Stimulated activated CD8-positive, alpha-beta memory T cell treated with anti-CD3 and anti-CD28 coated beads, Interleukin-7, amount 100 ng/mL, for 48 hours (primary cell): Measurements from ENCODE around the gene IGF1R.

Experiments
- DNase-seq, 2 donors: peaks; one replicate each; pipeline ENCODE4 v3.0.0-alpha.2; 2020; ENCODE audit warnings: low read depth in 1 of 2; ENCODE audit errors: extremely low read depth in 1 of 2

IGF1R gene

DNA sequence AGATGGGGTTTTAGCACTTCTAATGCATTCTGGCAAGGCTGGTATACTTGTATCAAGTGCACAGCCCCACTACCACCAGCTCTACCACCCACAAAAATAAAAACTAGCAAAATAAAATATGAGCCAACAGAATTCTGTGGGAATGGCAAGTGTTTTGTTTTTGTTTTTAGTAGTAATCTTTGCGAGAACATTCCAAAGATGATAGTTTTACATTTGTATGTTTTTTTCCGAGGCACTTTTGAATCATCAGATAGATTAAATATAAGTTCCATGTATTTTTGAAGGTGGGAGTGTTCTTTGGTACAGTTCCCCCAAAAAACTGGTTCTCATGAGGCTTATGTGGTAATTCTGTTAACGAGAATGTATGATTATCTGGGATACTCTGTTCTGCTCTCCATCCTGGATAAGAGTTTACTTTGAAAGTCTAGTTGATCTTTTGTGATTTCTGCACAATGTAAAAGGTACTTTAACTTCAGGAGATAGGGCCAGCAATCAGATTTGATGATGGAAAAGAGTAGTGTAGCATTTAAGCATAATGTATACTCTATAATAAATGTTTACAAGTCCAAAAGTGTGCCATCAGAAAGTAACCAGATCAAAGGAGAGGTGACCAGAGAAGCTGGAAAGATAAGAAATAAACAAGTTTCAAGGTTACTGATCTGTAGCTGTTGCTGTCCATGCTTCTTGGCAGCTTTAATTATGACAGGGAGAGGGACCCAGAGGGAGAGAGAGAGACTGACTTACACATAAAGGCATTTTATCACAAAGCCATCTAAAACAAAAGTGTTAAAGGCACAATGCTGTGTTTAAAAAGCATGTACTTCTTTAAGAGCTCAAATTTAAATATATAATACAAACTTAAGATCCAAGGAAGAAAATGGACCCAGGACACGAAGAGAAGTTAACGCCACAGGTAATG is 228.4 kb downstream of the IGF1R start:
- no peak for DNase-seq

GRCh38 chr15:98878172-98878571 is 229.8 kb downstream of the IGF1R start:
- no peak for DNase-seq

- DNase-seq: no peak
These were observed 230.5 kb downstream of the IGF1R start for GRCh38 chr15:98878862-98879261.

DNA sequence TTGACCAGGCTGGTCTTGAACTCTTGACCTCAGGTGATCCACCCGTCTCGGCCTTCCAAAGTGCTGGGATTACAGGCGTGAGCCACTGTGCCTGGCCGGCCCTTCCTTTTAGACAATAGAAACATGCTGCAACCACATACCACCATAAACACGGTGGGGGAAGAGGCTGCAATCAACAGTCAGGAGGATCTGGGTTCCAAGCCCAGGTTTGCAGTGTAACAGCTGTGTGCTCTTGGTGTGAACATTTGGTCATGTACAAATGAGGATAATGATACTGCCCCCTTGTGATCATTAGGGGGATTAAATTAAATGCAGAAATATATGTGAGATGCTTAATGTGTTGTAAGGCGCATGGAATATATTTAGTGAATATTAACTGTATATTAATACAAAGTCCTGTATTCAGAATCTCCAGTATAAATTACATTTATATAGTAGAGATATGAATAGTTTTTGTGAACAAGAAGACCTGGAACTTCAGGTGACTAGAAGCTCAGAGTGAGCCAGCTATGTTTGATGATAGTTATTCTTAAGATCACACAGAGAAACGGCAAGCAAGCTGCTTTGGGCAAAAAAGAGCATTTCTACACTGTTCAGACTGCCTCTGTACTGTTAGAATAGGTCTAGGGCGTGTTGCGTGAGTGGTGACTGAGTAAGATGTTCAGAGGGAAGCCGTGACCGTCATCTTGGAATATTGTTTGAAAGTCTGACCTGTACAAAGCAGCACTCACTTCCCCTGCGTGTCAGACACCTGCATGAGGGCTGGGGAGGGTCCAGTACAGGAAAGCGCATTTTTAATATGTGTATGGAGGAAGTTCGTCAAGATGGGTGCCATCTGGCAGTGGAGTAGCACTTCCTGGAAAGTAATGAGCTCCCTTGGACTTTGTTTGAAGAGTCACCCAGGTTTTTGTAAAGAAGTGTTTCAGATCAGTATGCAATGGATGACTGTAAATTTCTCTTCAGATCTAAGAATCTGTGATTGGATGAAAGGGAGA is 233.5 kb downstream of the IGF1R start:
- no peak for DNase-seq

DNA sequence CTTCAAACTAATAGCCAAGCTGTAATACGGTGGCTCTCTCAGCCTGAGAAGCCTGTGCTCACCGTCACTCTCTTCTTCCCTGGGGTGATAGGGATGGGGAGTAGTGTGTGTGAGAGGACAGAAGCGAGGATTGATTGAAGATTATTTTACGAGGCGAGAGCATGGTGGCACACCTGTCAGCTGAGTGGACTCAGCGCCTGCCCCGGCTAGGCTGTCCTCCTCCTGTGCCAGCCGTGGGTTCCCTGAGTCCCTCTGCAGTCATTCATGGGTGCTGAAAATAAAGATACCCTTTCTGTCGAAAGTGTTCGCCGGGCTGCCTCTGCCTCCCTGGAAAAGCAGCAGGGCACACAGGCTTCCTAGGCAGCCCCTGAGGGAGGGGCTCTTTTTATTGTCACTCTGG is 235.1 kb downstream of the IGF1R start:
- DNase-seq: no peak

DNA sequence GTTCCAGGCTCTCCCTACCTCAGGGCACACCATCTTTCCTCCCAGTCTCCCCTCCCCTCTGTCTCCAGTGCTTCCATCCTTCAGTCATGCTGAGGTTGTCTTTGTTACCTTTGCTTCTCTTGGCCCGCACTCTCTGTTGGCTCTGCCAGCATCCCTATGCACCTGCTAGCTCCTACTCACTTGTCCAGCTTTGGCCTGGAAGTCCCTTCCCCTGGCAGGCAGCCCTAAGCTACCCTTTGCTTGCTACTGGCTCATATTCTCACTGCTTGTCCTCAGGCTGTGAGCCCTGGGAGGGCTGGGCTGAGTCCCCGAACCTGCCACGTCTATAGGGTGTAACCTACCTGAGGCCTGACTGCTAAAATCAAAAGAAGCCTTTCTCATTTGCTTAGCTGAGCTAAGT is 236.6 kb downstream of the IGF1R start:
- no peak for DNase-seq

DNA sequence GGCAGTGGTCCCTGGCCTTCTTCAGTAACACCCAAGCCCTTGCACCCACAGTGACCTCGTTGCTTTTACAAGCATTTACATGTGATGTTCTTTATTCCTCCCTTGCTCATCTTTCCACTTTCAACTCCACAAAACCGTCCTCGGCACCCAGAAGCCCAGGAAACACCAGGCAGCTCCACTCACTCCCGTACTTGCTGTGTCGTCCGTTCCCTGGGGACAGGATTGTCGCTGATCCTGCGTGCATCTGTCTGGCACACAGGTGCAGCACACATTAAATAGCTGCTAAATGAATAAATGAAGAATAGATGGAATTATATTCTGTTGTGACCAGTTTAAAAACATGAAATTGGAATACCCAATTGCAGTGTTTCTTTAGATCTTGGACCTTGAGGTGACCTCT is 239.6 kb downstream of the IGF1R start:
- DNase-seq: no peak

GRCh38 chr15:98888820-98889479 is 240.6 kb downstream of the IGF1R start:
- DNase-seq: no peak

DNA sequence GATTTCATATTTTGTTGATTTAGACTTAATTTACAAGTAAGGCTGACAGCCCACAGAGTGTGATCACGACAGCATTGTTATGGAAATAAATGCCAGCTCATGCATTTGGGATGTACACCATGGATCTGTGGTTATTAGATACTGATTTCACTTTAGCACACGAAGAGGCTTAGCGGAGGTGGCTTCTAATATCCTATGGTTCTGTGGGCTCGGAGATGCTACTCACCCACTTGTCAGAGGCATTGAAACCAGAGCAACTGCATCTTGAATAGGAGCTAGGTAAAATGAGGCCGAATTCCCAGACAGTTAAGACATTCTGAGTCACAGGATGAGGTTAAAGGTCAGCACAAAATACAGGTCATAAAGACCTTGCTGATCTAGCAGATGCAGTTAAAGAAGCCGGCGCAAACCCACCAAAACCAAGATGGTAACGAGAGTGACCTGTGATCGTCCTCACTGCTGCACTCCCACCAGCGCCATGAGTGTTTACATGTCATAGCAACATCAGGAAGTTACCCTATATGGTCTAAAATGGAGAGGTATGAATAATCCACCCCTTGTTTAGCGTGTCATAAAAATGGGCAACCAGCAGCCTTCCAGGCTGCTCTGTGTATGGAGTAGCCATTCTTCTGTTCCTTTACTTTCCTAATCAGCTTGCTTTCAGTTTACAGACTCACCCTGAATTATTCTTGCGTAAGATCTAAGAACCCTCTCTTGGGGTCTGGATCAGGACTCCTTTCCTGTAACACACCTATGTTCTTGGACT is 241.8 kb downstream of the IGF1R start:
- no peak for DNase-seq

DNA sequence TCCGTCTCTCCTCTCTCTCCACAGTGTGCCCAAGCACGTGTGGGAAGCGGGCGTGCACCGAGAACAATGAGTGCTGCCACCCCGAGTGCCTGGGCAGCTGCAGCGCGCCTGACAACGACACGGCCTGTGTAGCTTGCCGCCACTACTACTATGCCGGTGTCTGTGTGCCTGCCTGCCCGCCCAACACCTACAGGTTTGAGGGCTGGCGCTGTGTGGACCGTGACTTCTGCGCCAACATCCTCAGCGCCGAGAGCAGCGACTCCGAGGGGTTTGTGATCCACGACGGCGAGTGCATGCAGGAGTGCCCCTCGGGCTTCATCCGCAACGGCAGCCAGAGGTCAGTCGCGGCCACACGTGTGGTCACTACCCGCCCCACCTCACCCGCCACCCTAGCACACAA is 243.0 kb downstream of the IGF1R start:
- no peak for DNase-seq

DNA sequence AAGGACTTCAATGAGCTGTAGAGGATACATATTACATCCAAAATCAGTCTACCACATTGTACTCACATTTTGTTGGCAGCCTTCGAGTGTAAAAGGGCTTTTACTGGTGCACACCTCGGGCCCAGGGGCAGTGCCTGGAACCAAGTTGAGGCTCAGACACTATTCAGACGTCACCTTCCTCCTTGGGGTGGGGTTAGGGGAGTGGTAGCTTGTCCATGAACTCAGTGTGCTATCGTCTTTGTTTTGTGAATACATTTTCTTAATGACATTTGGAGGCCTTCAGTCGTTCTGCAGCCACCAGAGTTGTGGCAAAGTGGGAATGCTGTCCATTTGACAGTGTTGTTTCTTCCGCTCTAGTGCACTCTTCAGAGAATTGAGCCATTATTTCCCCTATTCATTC is 245.1 kb downstream of the IGF1R start:
- DNase-seq: no peak

DNA sequence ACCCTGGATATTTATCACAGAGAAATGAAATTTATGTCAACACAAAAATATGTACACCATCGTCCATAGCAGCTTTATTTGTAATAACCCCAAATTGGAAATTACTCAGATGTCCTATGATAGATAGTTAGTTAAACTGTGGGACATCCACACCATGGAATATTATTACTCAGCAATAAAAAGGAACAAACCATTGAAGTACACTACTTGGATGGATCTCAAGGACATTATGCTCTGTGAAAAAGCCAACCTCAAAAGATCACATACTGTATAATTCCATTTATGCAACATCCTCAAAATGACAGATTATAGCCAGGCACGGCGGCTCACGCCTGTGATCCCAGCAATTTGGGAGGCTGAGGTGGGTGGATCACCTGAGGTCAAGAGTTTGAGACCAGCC is 246.0 kb downstream of the IGF1R start:
- no peak for DNase-seq

GRCh38 chr15:98896002-98896721 is 247.8 kb downstream of the IGF1R start:
- no peak for DNase-seq

- no peak for DNase-seq
These were observed 248.7 kb downstream of the IGF1R start for GRCh38 chr15:98896802-98897732.

- no peak for DNase-seq
These were observed 249.8 kb downstream of the IGF1R start for GRCh38 chr15:98898122-98898521.

GRCh38 chr15:98899272-98900021 is 251.1 kb downstream of the IGF1R start:
- no peak for DNase-seq

DNA sequence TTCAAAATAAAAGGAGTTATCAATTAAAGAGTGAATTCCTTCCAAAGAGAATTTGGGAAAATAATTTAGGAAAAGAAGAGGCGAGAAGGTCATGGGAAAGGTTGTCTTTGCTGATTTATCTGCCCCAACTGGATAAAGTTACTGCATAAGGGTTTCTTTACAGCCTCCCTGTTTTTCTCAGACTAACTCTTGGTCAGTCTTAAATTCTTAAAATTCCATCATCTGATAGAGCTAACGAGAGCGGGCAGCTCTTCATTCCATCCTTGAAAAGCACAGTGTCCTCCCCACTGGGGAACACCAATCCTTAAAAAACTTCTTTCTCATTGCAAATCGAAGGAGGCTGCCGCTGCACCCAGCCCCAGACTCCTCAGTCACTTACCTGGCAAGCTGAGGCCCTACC is 252.0 kb downstream of the IGF1R start:
- no peak for DNase-seq
